ENCODE data around the gene MYO5B.
A peak's percentile ranks its signal among the peaks of the same experiment; 100 is the strongest.
"Not testable (repeated sequence)": the region's sequence is repeated elsewhere in the genome, so short reads cannot be mapped to it uniquely, and the experiment has no call there.

Gene MYO5B

DNA sequence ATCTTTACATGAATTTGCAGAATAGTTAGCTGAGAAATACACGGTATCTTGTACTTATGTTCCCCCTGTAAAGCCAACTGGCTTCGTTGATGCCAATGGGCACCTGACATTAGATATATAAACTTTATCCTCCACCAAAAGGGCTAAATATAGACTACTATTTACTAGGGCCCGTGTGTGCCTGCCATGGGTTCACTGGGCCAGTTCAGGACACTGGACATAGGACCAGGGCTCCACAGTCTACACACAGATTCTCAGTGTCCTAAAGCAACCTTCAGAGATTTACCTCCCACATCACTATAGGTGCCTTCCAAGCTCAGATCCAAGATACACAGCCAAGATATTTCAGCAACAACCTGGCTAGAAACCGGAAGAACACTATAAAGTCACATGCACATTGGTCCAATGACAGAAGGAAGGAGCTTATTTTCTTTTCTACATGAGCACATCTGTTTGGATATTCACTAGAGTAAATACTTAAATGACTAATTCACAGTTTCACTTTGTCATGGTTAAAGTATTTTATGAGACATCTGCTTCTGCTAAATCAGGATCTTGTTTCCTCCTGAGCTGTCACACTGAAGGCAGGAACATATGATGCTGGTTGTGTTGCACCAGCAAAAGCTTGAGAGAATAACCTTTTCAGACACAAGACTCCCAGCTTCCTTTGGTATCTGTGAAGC is 95.1 kb downstream of the MYO5B start:
- DNase-seq (ENCODE audit: low read depth), result peak; percentile 48

DNA sequence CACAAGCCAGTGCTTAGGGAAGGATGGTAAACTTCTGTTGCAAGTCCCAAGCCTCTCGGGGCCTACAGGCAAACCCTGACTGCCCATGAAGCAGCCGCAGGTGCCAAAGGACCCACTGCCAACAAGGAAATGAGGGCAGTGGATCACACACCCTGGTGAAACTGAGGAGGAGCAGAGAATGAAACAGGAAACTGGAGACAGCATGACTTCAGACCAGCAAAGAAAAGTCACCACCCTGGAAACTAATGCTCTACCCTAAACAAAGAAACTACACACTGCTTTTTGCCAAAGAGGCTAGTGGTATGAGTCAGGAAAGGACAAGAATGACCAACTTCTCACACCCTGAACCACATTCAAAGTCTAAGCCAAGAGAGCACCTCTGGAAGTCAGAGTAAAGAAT is 97.2 kb downstream of the MYO5B start:
- DNase-seq (ENCODE audit: low read depth), result peak; percentile 49

GRCh38 chr18:50096766-50097435 is 98.0 kb downstream of the MYO5B start:
- no peak for DNase-seq (ENCODE audit: low read depth)

DNA sequence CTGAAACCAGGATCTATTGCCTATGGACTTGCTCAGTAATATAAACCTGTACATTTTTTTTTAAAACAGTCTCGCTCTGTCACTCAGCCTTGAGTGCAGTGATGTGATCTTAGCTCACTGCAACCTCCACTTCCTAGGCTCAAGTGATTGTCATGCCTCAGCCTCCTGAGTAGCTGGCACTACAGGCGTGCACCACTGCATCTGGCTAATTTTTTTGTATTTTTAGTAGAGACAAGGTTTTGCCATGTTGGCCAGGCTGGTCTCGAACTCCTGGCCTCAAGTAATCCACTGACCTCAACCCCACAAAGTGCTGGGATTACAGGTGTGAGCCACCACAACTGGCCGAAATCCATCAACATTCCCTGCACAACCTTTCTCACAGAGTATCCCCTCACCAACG is 100.2 kb downstream of the MYO5B start:
- not testable (repeated sequence) for DNase-seq (ENCODE audit: low read depth)

DNA sequence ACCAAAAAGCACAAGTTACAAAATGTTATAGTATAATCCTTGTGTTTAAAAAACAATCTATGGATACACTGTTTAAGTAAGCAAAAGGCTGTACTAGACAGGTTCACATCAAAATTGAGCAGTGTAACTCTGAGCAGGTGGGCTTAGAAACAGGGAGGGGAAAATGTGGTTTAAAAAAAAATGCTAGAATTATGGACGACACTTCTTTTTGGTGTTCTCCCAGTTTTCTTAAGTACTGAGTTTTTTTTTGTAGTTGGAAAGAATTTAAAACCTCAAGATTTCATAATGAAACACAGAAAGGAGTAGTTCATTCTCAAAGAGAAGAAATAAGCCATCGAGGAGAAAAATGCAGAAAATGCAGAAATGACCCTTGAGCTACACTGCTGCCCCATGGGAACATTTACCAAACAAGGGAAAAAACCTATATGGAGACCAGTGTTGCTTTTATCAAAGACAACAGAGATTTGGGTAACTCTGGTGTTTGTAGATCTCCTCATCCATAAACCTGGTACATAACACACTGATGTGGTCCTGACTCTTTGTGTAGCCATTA is 100.7 kb downstream of the MYO5B start:
- DNase-seq (ENCODE audit: low read depth), result no peak

DNA sequence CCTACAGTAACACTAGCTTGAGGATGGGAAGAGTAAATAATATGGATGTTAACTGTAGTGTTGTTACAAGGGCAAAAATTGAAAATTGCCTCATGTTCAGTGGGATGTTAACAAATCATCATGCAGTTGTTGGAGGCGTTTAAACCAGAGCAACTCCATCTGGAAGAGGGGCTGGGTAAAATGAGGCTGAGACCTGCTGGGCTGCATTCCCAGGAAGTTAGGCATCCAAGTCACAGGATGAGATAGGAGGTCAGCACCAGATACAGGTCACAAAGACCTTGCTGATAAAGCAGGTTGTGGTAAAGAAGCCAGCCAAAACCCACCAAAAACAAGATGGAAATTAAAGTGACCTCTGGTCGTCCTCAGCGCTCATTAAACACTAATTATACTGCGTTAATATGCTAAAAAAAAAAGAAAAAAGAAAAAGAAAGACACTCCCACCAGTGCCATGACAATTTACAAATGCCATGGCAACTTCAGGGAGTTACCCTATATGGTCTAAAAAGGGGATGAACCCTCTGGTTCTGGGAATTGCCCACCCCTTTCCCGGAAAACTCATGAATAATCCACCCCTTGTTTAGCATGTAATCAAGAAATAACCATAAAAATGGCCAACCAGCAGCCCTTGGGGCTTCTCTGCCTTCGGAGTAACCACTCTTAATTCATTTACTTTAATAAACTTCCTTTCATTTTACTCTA is 101.4 kb downstream of the MYO5B start:
- no peak for DNase-seq (ENCODE audit: low read depth)

DNA sequence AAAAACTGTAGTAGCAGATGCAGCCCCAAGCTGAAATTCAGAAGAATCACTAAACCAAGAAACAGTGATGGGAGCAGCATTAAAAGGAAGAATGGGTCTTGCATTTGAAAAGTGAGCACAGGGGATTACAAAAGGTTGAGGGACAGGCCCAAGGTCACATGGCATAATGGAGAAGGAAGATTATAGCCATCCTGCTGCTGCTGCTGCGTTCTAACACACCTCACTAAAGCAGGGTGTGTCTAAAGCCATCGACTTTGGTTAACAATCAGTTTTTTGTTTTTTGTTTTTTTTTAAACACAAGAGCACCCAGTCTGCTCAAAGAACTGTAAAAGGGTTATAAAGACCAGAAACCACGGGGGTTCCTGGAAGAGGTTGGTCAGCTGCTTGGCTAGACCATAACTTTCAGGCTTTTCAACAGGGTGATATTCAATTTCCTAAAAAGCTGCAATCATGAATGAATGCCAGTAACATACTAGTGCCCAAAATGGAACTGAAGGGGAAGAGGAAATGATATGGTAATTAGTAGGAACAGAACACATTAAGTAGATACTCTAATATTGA is 102.6 kb downstream of the MYO5B start:
- no peak for DNase-seq (ENCODE audit: low read depth)

GRCh38 chr18:50091509-50092244 is 103.3 kb downstream of the MYO5B start:
- DNase-seq (ENCODE audit: low read depth), result no peak

- DNase-seq (ENCODE audit: low read depth), result no peak
These were observed 104.3 kb downstream of the MYO5B start for GRCh38 chr18:50090370-50091312.

- DNase-seq (ENCODE audit: low read depth), result no peak
These were observed 105.2 kb downstream of the MYO5B start for GRCh38 chr18:50089702-50090101.

DNA sequence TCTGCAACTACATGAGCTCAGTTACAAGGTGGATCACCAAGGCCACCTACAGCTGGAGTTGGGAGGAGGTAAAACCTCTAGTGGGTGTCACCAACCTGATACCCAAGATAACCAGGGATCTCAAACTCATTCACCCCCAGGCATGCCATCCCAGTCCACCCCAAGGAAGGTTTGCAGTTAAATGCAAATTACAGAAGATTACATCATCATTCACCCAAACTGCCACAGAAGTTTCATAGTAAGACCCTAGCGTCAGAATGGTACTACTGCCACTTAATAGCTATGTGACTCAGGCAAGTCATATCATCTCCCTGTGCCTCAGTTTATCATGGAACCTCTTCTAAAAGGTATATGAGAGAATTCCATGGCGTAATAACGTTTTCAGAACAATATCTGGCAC is 111.2 kb downstream of the MYO5B start:
- no peak for DNase-seq (ENCODE audit: low read depth)

GRCh38 chr18:50080932-50081560 is 113.9 kb downstream of the MYO5B start:
- no peak for DNase-seq (ENCODE audit: low read depth)

- DNase-seq (ENCODE audit: low read depth), result no peak
These were observed 114.6 kb downstream of the MYO5B start for GRCh38 chr18:50080316-50080715.

GRCh38 chr18:50079571-50080295 is 115.2 kb downstream of the MYO5B start:
- no peak for DNase-seq (ENCODE audit: low read depth)

DNA sequence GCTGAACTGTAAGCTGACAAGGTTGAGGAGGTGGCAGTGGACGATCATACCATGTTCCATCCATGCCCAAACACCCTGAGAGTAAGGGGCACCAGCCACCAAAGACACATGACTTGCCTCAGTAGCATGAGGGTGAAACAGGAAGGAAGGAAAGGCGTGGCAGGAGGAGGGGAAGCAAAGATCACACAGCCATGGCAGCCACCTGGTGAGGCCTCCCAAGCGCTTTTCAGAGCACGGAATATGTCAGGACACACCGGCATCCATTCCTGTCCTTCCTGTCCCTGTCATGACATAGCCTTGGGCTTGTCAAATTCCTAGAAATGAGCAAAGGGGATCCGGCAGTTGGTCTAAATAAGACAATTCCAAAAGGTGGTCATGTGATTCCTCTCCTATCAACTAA is 118.7 kb downstream of the MYO5B start:
- DNase-seq (ENCODE audit: low read depth), result no peak

DNA sequence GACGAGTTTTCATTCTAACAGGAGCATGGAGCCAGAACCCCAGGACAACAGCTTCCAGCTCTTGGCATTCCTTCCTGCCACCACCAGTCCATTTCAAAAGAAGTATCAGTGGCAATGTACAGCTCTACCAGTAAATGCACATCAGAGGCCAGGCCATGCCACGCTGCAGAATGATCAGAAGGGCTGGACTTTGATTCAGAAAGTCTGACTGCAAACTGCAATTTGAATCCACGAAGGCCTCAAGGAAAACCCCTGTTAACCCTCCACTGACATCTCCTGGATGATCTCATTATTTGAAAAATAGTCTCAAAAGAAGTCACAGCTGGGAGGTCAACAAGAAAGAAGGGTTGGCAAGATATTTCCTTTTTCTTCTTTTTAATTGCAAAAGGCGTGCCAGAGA is 119.2 kb downstream of the MYO5B start:
- DNase-seq (ENCODE audit: low read depth), result no peak

- DNase-seq (ENCODE audit: low read depth), result no peak
These were observed 120.5 kb downstream of the MYO5B start for GRCh38 chr18:50074404-50074803.

- DNase-seq (ENCODE audit: low read depth), result no peak
These were observed 121.6 kb downstream of the MYO5B start for GRCh38 chr18:50073319-50073718.

DNA sequence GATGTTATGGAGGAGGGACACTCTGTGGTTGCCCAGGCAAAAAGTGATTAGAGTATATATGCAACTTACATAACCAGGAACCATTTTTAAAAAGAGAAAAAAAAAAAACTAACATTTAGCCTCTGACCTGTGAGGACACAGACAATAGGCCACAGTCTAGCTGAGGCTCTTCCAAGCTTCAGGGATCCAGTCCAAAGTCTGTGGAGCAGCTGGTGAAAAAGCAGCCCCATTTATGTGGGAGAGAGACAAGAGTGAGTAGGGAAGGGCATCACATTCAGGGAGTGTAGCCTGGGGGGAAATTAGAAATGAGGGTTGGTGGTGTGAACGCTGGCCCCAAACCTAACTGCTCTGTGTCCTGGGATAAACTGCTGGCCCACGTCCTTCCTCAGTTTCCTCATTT is 122.8 kb downstream of the MYO5B start:
- DNase-seq (ENCODE audit: low read depth), result no peak

GRCh38 chr18:50071397-50071796 is 123.5 kb downstream of the MYO5B start:
- DNase-seq (ENCODE audit: low read depth), result no peak
